H1 (cell line): ENCODE data around the gene CTXN1. TPM values are rescaled to one million over a fixed set of nuclear protein-coding genes. Genes with fewer than 3 reads are reported as not detected.

Experiments used
- CTCF ChIA-PET: fragments of 300-600 bp; sonication (Branson Sonifier 250); formaldehyde crosslinking; loops from one replicate; lab custom pipeline; 2021; ENCODE audit not compliant: partially characterized antibody; lab: Charles Lee
- POLR2A ChIA-PET: fragments of 300-600 bp; sonication (Branson Sonifier 250); formaldehyde crosslinking; loops from one replicate; lab custom pipeline; 2021; ENCODE audit warnings: inconsistent platforms; ENCODE audit not compliant: partially characterized antibody; lab: Charles Lee
- DNase-seq, 2 experiments: peaks; one replicate each; pipeline versions ENCODE4 v3.0.0 to v3.0.0-alpha.2; 2010 to 2022; ENCODE audit warnings: low spot score in 2 of 2, low read depth in 1 of 2, mixed read lengths in 1 of 2
- FAIRE-seq: peaks from 2 replicates; lab custom pipeline; 2011; peaks lifted over from hg19 to GRCh38; lab: Jason Lieb, UNC
- H2AFZ ChIP-seq: 2 replicates; pipeline ENCODE4 v1.8.1; 2012; ENCODE audit warnings: low read length, inconsistent platforms
- H2AK5ac ChIP-seq: 2 replicates; pipeline ENCODE4 v1.6.1; 2013; ENCODE audit warnings: low read depth, low read length
- H2BK120ac ChIP-seq: replicated peaks from 2 replicates; pipeline ENCODE3; 2013; ENCODE audit warnings: low read depth, low read length, inconsistent platforms
- H2BK12ac ChIP-seq: 2 replicates; pipeline ENCODE4 v1.6.1; 2013; ENCODE audit warnings: low read depth, low read length
- H2BK15ac ChIP-seq: 2 replicates; pipeline ENCODE4 v1.6.1; 2013; ENCODE audit warnings: low read length
- H2BK20ac ChIP-seq: 2 replicates; pipeline ENCODE4 v1.6.1; 2013; ENCODE audit warnings: low read length
- H2BK5ac ChIP-seq: 2 replicates; pipeline ENCODE4 v1.6.1; 2013; ENCODE audit warnings: low read depth, low read length
- H3K14ac ChIP-seq: 2 replicates; pipeline ENCODE4 v1.6.1; 2013; ENCODE audit warnings: inconsistent platforms; ENCODE audit not compliant: insufficient read length
- H3K18ac ChIP-seq: 2 replicates; pipeline ENCODE4 v1.6.1; 2013; ENCODE audit warnings: low read length; ENCODE audit errors: extremely low read depth
- H3K23ac ChIP-seq: 2 replicates; pipeline ENCODE4 v1.6.1; 2013; ENCODE audit warnings: inconsistent platforms; ENCODE audit not compliant: insufficient read length
- H3K23me2 ChIP-seq: 2 replicates; pipeline ENCODE4 v1.6.1; 2013; ENCODE audit warnings: low read depth, low read length
- H3K27ac ChIP-seq: 2 replicates; pipeline ENCODE4 v1.6.1; 2011; ENCODE audit warnings: low read depth, low read length, inconsistent platforms
- H3K27me3 ChIP-seq, 4 experiments: replicated peaks in 1 of 4; 1 replicate in 1 of 4; 2 replicates in 3 of 4; pipeline versions ENCODE4 v1.6.1 to v1.8.1; 2011 to 2013; ENCODE audit warnings: low read length in 3 of 4, mild to moderate bottlenecking in 3 of 4, inconsistent platforms in 2 of 4, mixed read lengths in 2 of 4, moderate library complexity in 1 of 4; ENCODE audit not compliant: control insufficient read depth in 3 of 4, insufficient read depth in 3 of 4; ENCODE audit errors: extremely low read depth in 1 of 4
- H3K36me3 ChIP-seq, 4 experiments: 2 replicates each; pipeline versions ENCODE4 v1.6.1 to v1.8.1; 2011 to 2013; ENCODE audit warnings: mild to moderate bottlenecking in 4 of 4, low read length in 3 of 4, moderate library complexity in 2 of 4, control low read depth in 1 of 4, inconsistent platforms in 1 of 4; ENCODE audit not compliant: insufficient read depth in 4 of 4, control insufficient read depth in 2 of 4
- H3K4ac ChIP-seq: replicated peaks from 2 replicates; pipeline ENCODE3; 2013; ENCODE audit warnings: low read length, low read depth, mixed read lengths, inconsistent platforms; ENCODE audit not compliant: insufficient read length
- H3K4me1 ChIP-seq, 4 experiments: replicated peaks in 1 of 4; 1 replicate in 1 of 4; 2 replicates in 3 of 4; pipeline versions ENCODE4 v1.6.1 to v1.8.1; 2011 to 2013; ENCODE audit warnings: low read length in 3 of 4, inconsistent platforms in 2 of 4, mixed read lengths in 1 of 4; ENCODE audit not compliant: insufficient read depth in 4 of 4, control insufficient read depth in 3 of 4
- H3K4me2 ChIP-seq, 2 experiments: 2 replicates each; pipeline versions ENCODE4 v1.6.1 to v1.8.1; 2011 to 2013; ENCODE audit warnings: low read depth in 2 of 2, low read length in 2 of 2, control low read depth in 1 of 2, inconsistent platforms in 1 of 2, mild to moderate bottlenecking in 1 of 2; ENCODE audit not compliant: insufficient read depth in 1 of 2
- H3K4me3 ChIP-seq, 4 experiments: fragments of 200-600, 300-600 bp in 1 of 4; sonication (generic), shearing (Covaris generic), sonication (Bioruptor Twin) in 1 of 4; 2 replicates each; pipeline versions ENCODE4 v1.5.1 to v1.8.1; 2011 to 2016; ENCODE audit warnings: low read length in 4 of 4, low read depth in 3 of 4, control low read depth in 2 of 4, inconsistent platforms in 2 of 4, mild to moderate bottlenecking in 2 of 4, mixed read lengths in 1 of 4, moderate library complexity in 1 of 4; ENCODE audit not compliant: insufficient read depth in 2 of 4; ENCODE audit errors: extremely low read depth in 1 of 4
- H3K56ac ChIP-seq: replicated peaks from 2 replicates; pipeline ENCODE3; 2013; ENCODE audit warnings: low read depth, mild to moderate bottlenecking, mixed read lengths, low read length, inconsistent platforms; ENCODE audit not compliant: insufficient read length
- H3K79me1 ChIP-seq: 2 replicates; pipeline ENCODE4 v1.6.1; 2013; ENCODE audit warnings: low read depth, low read length, control low read depth
- H3K79me2 ChIP-seq, 2 experiments: 2 replicates each; pipeline versions ENCODE4 v1.6.1 to v1.8.1; 2012 to 2013; ENCODE audit warnings: low read length in 2 of 2, mild to moderate bottlenecking in 2 of 2, inconsistent platforms in 1 of 2; ENCODE audit not compliant: insufficient read depth in 2 of 2, control insufficient read depth in 1 of 2
- H3K9ac ChIP-seq, 4 experiments: replicated peaks in 1 of 4; 1 replicate in 1 of 4; 2 replicates in 3 of 4; pipeline versions ENCODE4 v1.6.1 to v1.8.1; 2011 to 2013; ENCODE audit warnings: low read depth in 3 of 4, low read length in 3 of 4, control low read depth in 2 of 4, mild to moderate bottlenecking in 2 of 4, moderate library complexity in 2 of 4, inconsistent platforms in 1 of 4; ENCODE audit errors: extremely low read depth in 1 of 4
- H3K9me3 ChIP-seq, 2 experiments: 2 replicates each; pipeline versions ENCODE4 v1.6.1 to v1.8.1; 2012 to 2013; ENCODE audit warnings: mild to moderate bottlenecking in 2 of 2, moderate library complexity in 2 of 2, control low read depth in 1 of 2, inconsistent platforms in 1 of 2, low read depth in 1 of 2, low read length in 1 of 2, mixed read lengths in 1 of 2; ENCODE audit not compliant: insufficient read depth in 2 of 2
- H4K20me1 ChIP-seq, 2 experiments: replicated peaks in 1 of 2; 2 replicates each; pipeline versions ENCODE3 to v1.8.1; 2011 to 2013; ENCODE audit warnings: inconsistent platforms in 2 of 2, low read length in 2 of 2, mild to moderate bottlenecking in 1 of 2; ENCODE audit not compliant: insufficient read depth in 2 of 2, control insufficient read depth in 1 of 2
- H4K5ac ChIP-seq: 2 replicates; pipeline ENCODE4 v1.6.1; 2013; ENCODE audit warnings: low read length, low read depth, mixed read lengths, inconsistent platforms; ENCODE audit not compliant: insufficient read length
- H4K8ac ChIP-seq: 2 replicates; pipeline ENCODE4 v1.8.0; 2013; ENCODE audit warnings: mild to moderate bottlenecking, moderate library complexity, low read length, inconsistent platforms; ENCODE audit not compliant: insufficient read depth; ENCODE audit errors: extremely low read depth
- H4K91ac ChIP-seq: replicated peaks from 2 replicates; pipeline ENCODE3; 2013; ENCODE audit warnings: low read length, mixed read lengths, inconsistent platforms; ENCODE audit not compliant: insufficient read length
- ASH2L ChIP-seq: fragments of 200-600, 300-600 bp; sonication (generic); IDR thresholded peaks from one replicate; pipeline ENCODE4 v1.7.1; 2017; ENCODE audit warnings: low read length
- CHD1 ChIP-seq: IDR thresholded peaks from 2 replicates; pipeline ENCODE4 v1.6.1; 2012; ENCODE audit warnings: low read depth, low read length, improper control_type of control experiment
- GTF2F1 ChIP-seq: IDR thresholded peaks from 2 replicates; pipeline ENCODE4 v1.6.1; 2012; ENCODE audit warnings: low read depth, low read length, improper control_type of control experiment, borderline replicate concordance
- JUN ChIP-seq: IDR thresholded peaks from 2 replicates; pipeline ENCODE4 v1.6.1; 2011; ENCODE audit warnings: low read depth, mild to moderate bottlenecking, improper control_type of control experiment, low read length
- SP4 ChIP-seq: IDR thresholded peaks from 2 replicates; pipeline ENCODE4 v1.6.1; 2012; ENCODE audit warnings: low read length, inconsistent platforms
- WGBS, 2 experiments: shearing (Covaris generic) in 1 of 2; methylation state at CpG; one replicate each; pipeline versions ENCODE4 v1.1.6 to v1.1.7; 2013 to 2015; ENCODE audit warnings: low lambda C conversion rate in 2 of 2, mixed read lengths in 2 of 2, inconsistent platforms in 1 of 2, low coverage in 1 of 2, missing lambda C conversion rate in 1 of 2; ENCODE audit not compliant: insufficient replicate concordance in 2 of 2, insufficient coverage in 1 of 2, insufficient read length in 1 of 2; ENCODE audit errors: extremely low coverage in 1 of 2, missing lambda C conversion rate in 1 of 2; 5-methylcytosine and 5-hydroxymethylcytosine counted together
- polyA plus RNA-seq, 7 experiments: library from polyadenylated mRNA; depleted of rRNA in 3 of 7; stranded (reverse) in 5 of 7; unstranded in 2 of 7; fragments of >200 nt in 5 of 7; fragments of 200-250 nt in 2 of 7; gene quantifications; 1 replicate in 5 of 7; 2 replicates in 1 of 7; 4 replicates in 1 of 7; pipeline versions ENCODE4 v1.2.1 to v1.2.3, GENCODE V29; 2011 to 2013; ENCODE audit warnings: missing spikeins in 2 of 7, mixed read lengths in 2 of 7
- total RNA-seq: library from RNA; stranded (reverse); fragmentation: NEBNext Ultra II Directional; extraction: Animal tissue kit (Norgen Biotek cat#: 25700); gene quantifications from 2 replicates; pipeline ENCODE4 v1.2.1, GENCODE V29; 2021

The CTXN1 gene
- total and polyA plus RNA-seq, 2 of the 8 experiments (the other 6 are each of a cell fraction or from before 2014, with no cell fraction given), result 16.4 to 58.0 TPM

DNA sequence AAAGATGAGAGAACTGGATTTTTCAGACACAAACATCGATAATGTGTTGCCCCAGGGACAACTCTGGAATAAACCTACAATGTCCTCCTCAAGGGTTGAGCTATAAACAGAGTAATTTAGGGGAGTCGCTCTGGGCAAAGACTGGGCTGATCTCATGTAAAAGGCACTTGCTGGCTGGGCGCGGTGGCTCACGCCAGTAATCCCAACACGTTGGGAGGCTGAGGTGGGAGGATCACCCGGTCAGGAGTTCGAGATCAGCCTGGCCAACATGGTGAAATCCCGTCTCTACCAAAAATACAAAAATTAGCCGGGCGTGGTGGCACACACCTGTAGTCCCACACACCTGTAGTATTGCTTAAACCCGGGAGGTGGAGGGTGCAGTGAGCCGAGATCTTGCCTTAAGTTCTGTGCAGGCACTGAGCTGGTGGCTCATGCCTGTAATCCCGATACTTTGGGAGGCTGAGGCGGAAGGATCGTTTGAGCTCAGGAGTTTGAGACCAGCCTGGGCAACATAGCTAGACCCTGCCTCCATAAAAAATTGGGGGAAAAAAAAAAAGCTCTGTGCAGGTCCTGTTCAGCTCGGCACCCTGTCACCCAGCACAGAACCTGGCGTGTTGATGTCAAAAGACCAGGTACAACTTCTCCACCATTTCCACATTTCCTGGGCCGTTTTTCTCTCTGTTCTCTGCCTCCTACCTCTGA is 16.1 kb upstream of the CTXN1 start:
- Histone ChIP-seq H3K9ac (no peak overlapping the region), H2AFZ (no peak overlapping the region), H3K27me3 (no peaks in the 10 kb centered on the region), H3K4me3 (peak overlapping the region; percentile 90 to 99 (median 97); a peak in 6 of 8 replicates), H3K23me2 (peaks cover 3% of the 10 kb centered on the region; the same call in 1 of the 2 replicates), H2BK20ac (no peak overlapping the region), H3K36me3 (peaks cover 2 to 39% (median 20%) of the 10 kb centered on the region in 4 experiments), H4K91ac (no peak overlapping the region), H3K14ac (no peak overlapping the region), H3K23ac (no peak overlapping the region), H3K79me2 (peaks cover 5 to 28% of the 10 kb centered on the region in 2 experiments; a peak in 3 of 4 replicates), H2BK15ac (no peak overlapping the region), H4K20me1 (peaks cover 0 to 5% of the 10 kb centered on the region in 2 experiments), H3K18ac (no peak overlapping the region), H3K4ac (no peak overlapping the region), H2BK12ac (no peak overlapping the region), H3K56ac (no peak overlapping the region), H2AK5ac (no peak overlapping the region), H4K8ac (no peak overlapping the region), H2BK5ac (no peak overlapping the region), H3K9me3 (no peaks in the 10 kb centered on the region), H3K27ac (no peak overlapping the region), H3K79me1 (peaks cover 8% of the 10 kb centered on the region), H4K5ac (no peak overlapping the region), H3K4me2 (peak overlapping the region; percentile 74 to 76; a peak in 3 of 4 replicates), H3K4me1 (peaks cover 0 to 3% (median 0%) of the 10 kb centered on the region in 4 experiments; a peak in 1 of 7 replicates), H2BK120ac (no peak overlapping the region)
- TF ChIP-seq GTF2F1 (no peak), ASH2L (no peak), SP4 (no peak), CHD1 (no peak), JUN (no peak)
- CTCF ChIA-PET, result interaction anchor here (0.7 to 3.8 kb wide), 5 partner anchors 8 to 73 kb away, joined by 3 to 19 read pairs (median 4); partner anchors contain the start of gene CTXN1
- POLR2A ChIA-PET, result interaction anchor here (0.6 to 13.5 kb wide), 12 partner anchors 11 to 219 kb away, joined by 3 to 205 read pairs (median 4); partner anchors contain the start of genes CTXN1 and SNAPC2
- WGBS, 2 experiments, result 94% methylated on average over 19 of the region's 19 CpGs; no CpG with 5 or more reads in 1 of the 2 experiments
- no peak for FAIRE-seq
- DNase-seq, result no peak
